Smooth muscle cell (in vitro differentiated cells): ENCODE results near the gene CAMP. TPM values are rescaled to one million over a fixed set of nuclear protein-coding genes. Genes with fewer than 3 reads are reported as not detected.

Experiments
- DNase-seq: peaks from one replicate; lab custom pipeline; 2025; ENCODE audit not compliant: unreplicated experiment; lab: John Stamatoyannopoulos, UW
- H2AFZ ChIP-seq: fragments of 200-600 bp; sonication (generic); 2 replicates; pipeline ENCODE4 v1.6.0; 2016; ENCODE audit warnings: antibody characterized with exemption, low read depth, mild to moderate bottlenecking
- H3F3A ChIP-seq: fragments of 200-600 bp; sonication (generic); 2 replicates; pipeline ENCODE4 v1.6.0; 2017; ENCODE audit warnings: antibody characterized with exemption, low read depth
- H3K27ac ChIP-seq: fragments of 200-600 bp; sonication (generic); 2 replicates; pipeline ENCODE4 v1.5.1; 2016; ENCODE audit warnings: low read depth, mild to moderate bottlenecking
- H3K27me3 ChIP-seq: fragments of 200-600 bp; sonication (generic); 2 replicates; pipeline ENCODE4 v1.6.1; 2016; ENCODE audit warnings: low read depth, mild to moderate bottlenecking
- H3K36me3 ChIP-seq: fragments of 200-600 bp; sonication (generic); 2 replicates; pipeline ENCODE4 v1.5.1; 2016; ENCODE audit warnings: low read depth
- H3K4me1 ChIP-seq: fragments of 200-600 bp; sonication (generic); 2 replicates; pipeline ENCODE4 v1.5.1; 2016; ENCODE audit warnings: low read depth
- H3K4me2 ChIP-seq: fragments of 200-600 bp; sonication (generic); 2 replicates; pipeline ENCODE4 v1.6.0; 2016; ENCODE audit warnings: mild to moderate bottlenecking
- H3K4me3 ChIP-seq: fragments of 200-600 bp; sonication (generic); 2 replicates; pipeline ENCODE4 v1.5.1; 2016; ENCODE audit warnings: mild to moderate bottlenecking
- H3K79me2 ChIP-seq: fragments of 200-600 bp; sonication (generic); 2 replicates; pipeline ENCODE4 v1.6.0; 2016; ENCODE audit warnings: low read depth, mild to moderate bottlenecking
- H3K9ac ChIP-seq: fragments of 200-600 bp; sonication (generic); 2 replicates; pipeline ENCODE4 v1.6.0; 2016; ENCODE audit warnings: low read depth
- H3K9me3 ChIP-seq: fragments of 200-600 bp; sonication (generic); replicated peaks from 2 replicates; pipeline ENCODE4 v1.5.1; 2016; ENCODE audit warnings: low read depth
- H4K20me1 ChIP-seq: fragments of 200-600 bp; sonication (generic); 2 replicates; pipeline ENCODE4 v1.6.0; 2016; ENCODE audit warnings: low read depth
- WGBS: methylation state at CpG from one replicate; pipeline ENCODE4 v1.1.7; 2016; ENCODE audit warnings: low lambda C conversion rate; 5-methylcytosine and 5-hydroxymethylcytosine counted together
- polyA plus RNA-seq: library from polyadenylated mRNA; unstranded; fragments of >200 nt; fragmentation: Nextera tagmentation; extraction: Ambion mirVana; gene quantifications from 2 replicates; pipeline ENCODE4 v1.2.1, GENCODE V29; 2016
- total RNA-seq: library from RNA; depleted of rRNA; stranded (reverse); fragments of >200 nt; gene quantifications from 2 replicates; pipeline ENCODE4 v1.2.3, GENCODE V29; 2014
- TF ChIP-seq, protein P1 (sequence below): fragments of 200-600 bp; sonication (generic); IDR thresholded peaks from 2 replicates; pipeline ENCODE4 v1.5.1; 2017; ENCODE audit warnings: borderline replicate concordance, mild to moderate bottlenecking, antibody characterized with exemption; ENCODE audit not compliant: insufficient read depth, poor library complexity, severe bottlenecking

Gene CAMP
- total and polyA plus RNA-seq, 2 experiments from 2014 or later, result not detected

DNA sequence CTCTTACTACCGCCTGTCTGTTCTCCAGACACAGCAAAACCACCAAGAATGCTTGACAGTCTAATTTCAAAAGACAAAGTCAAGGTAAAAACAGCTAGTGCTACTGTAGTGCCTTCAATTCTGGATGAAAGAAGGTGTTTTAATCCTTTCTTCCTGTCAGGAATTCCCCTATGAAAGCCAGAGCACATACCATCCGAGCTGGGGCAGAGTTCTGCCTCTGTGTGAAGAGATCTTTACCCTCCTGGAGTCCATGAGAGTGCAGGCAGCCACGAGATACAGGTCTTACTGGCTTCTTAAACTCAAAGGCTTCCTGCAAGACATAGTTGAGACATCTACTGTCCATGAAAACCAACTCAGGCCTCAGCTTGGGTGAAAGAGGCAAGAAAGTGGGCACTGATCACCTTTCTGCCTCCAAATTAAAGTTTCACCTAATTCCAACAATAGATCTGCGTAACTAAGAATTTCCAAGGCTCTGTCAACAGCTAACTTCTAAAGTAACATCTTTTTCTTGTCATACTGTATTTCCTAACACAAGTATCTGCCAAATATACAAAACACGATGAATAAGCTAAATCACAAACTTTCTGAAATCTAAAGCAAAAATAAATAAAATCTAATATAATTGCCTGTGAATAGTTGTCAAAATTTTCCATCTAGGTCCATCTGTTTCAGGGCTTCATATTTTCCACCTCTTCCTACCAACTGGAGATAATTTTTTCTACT lies 42.6 kb upstream of the CAMP start:
- DNase-seq, result no peak
- Histone ChIP-seq H3K9me3 (no peaks in the 10 kb centered on the region), H3K4me1 (no peaks in the 10 kb centered on the region), H4K20me1 (no peaks in the 10 kb centered on the region), H3K9ac (no peak overlapping the region), H2AFZ (no peak overlapping the region), H3K4me2 (peak overlapping the region; percentile 26), H3K27me3 (no peaks in the 10 kb centered on the region), H3F3A (no peaks in the 10 kb centered on the region), H3K79me2 (peaks cover 8% of the 10 kb centered on the region), H3K36me3 (no peaks in the 10 kb centered on the region), H3K4me3 (no peak overlapping the region), H3K27ac (no peak overlapping the region)
- WGBS, result 82% methylated on average over 5 of the region's 5 CpGs
- TF ChIP-seq, protein P1, sequence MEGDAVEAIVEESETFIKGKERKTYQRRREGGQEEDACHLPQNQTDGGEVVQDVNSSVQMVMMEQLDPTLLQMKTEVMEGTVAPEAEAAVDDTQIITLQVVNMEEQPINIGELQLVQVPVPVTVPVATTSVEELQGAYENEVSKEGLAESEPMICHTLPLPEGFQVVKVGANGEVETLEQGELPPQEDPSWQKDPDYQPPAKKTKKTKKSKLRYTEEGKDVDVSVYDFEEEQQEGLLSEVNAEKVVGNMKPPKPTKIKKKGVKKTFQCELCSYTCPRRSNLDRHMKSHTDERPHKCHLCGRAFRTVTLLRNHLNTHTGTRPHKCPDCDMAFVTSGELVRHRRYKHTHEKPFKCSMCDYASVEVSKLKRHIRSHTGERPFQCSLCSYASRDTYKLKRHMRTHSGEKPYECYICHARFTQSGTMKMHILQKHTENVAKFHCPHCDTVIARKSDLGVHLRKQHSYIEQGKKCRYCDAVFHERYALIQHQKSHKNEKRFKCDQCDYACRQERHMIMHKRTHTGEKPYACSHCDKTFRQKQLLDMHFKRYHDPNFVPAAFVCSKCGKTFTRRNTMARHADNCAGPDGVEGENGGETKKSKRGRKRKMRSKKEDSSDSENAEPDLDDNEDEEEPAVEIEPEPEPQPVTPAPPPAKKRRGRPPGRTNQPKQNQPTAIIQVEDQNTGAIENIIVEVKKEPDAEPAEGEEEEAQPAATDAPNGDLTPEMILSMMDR, result no peak

DNA sequence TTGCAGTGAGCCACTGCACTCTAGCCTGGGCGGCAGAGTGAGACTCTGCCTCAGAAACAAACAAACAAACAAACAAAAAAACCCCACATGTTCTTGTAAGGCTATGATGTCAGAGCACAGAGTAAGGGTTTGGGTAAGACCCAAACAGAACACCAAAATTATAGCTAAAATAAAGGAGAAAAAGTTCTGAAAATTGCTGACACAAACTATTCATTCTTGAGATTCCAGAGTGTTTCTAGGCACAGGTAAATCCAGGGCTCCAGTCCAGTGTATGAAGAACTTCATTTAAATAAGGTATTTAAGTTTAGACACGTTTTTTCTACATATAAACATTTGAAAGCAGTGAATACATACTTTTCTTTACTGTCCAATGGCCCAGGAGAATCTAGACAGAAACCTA lies 39.0 kb upstream of the CAMP start:
- TF ChIP-seq, protein P1, result no peak
- Histone ChIP-seq H3K4me2 (no peak overlapping the region), H3K79me2 (peaks cover 20% of the 10 kb centered on the region), H2AFZ (no peak overlapping the region), H3K9ac (no peak overlapping the region), H4K20me1 (no peaks in the 10 kb centered on the region), H3F3A (no peaks in the 10 kb centered on the region), H3K4me1 (peaks cover 5% of the 10 kb centered on the region), H3K36me3 (no peaks in the 10 kb centered on the region), H3K27ac (no peak overlapping the region), H3K9me3 (no peaks in the 10 kb centered on the region), H3K4me3 (no peak overlapping the region), H3K27me3 (no peaks in the 10 kb centered on the region)
- 96% methylated on average over 2 of the region's 2 CpGs for WGBS
- no peak for DNase-seq

DNA sequence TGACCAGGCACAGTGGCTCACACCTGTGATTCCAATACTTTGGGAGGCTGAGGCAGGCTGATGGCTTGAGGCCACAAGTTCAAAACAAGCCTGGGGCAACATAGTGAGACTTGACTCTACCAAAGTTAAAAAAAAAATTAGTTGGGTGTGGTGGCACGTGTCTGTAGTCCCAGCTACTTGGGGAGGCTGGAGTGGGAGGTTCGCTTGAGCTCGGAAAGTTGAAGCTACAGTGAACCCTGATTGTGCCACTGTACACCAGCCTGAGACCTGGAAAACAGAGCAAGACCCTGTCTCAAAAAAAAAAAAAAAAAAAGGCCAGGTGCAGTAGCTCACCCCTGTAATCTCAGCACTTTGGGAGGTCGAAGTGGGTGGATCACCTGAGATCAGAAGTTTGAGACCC lies 38.2 kb upstream of the CAMP start:
- Histone ChIP-seq H2AFZ (no peak overlapping the region), H4K20me1 (no peaks in the 10 kb centered on the region), H3K4me1 (peaks cover 5% of the 10 kb centered on the region), H3K4me3 (no peak overlapping the region), H3K9ac (no peak overlapping the region), H3K36me3 (no peaks in the 10 kb centered on the region), H3K79me2 (peaks cover 20% of the 10 kb centered on the region), H3F3A (no peaks in the 10 kb centered on the region), H3K4me2 (no peak overlapping the region), H3K9me3 (no peaks in the 10 kb centered on the region), H3K27ac (no peak overlapping the region), H3K27me3 (no peaks in the 10 kb centered on the region)
- WGBS, result 92% methylated on average over 4 of the region's 4 CpGs
- TF ChIP-seq, protein P1, result no peak
- DNase-seq, result no peak
